Activated naive CD4-positive, alpha-beta T cell treated with anti-CD3 and anti-CD28 coated beads, Interleukin-2, amount 50 U/mL, for 72 hours (primary cell): ENCODE measurements around the gene ASH1L. TPM values are rescaled to one million over a fixed set of nuclear protein-coding genes. Genes with fewer than 3 reads are reported as not detected.
"Not testable (repeated sequence)": the region's sequence is repeated elsewhere in the genome, so short reads cannot be mapped to it uniquely, and the experiment has no call there.

Source experiments
- ATAC-seq, 2 donors: fragments of 150-1000 bp; cut with Tn5 transposase; 2 replicates each; pipeline ENCODE4 v1.10.0; 2021; ENCODE audit warnings: mild to moderate bottlenecking in 2 of 2, moderate library complexity in 2 of 2
- DNase-seq, 2 donors: peaks; one replicate each; pipeline ENCODE4 v3.0.0; 2021 to 2022; ENCODE audit warnings: low spot score in 2 of 2
- H3K27ac Mint-ChIP-seq, 2 donors: one replicate each; pipeline ENCODE4 v1.8.0; 2022; ENCODE audit warnings: mild to moderate bottlenecking in 2 of 2, mixed read lengths in 2 of 2
- H3K36me3 Mint-ChIP-seq, 2 donors: one replicate each; pipeline ENCODE4 v1.8.0; 2022; ENCODE audit warnings: mixed read lengths in 2 of 2
- H3K9me3 Mint-ChIP-seq, 2 donors: one replicate each; pipeline ENCODE4 v1.8.0; 2022; ENCODE audit warnings: mixed read lengths in 2 of 2
- total RNA-seq, 2 donors: library from RNA; stranded (reverse); gene quantifications; one replicate each; pipeline ENCODE4 v1.2.3, GENCODE V29; 2022

ASH1L gene, protein sequence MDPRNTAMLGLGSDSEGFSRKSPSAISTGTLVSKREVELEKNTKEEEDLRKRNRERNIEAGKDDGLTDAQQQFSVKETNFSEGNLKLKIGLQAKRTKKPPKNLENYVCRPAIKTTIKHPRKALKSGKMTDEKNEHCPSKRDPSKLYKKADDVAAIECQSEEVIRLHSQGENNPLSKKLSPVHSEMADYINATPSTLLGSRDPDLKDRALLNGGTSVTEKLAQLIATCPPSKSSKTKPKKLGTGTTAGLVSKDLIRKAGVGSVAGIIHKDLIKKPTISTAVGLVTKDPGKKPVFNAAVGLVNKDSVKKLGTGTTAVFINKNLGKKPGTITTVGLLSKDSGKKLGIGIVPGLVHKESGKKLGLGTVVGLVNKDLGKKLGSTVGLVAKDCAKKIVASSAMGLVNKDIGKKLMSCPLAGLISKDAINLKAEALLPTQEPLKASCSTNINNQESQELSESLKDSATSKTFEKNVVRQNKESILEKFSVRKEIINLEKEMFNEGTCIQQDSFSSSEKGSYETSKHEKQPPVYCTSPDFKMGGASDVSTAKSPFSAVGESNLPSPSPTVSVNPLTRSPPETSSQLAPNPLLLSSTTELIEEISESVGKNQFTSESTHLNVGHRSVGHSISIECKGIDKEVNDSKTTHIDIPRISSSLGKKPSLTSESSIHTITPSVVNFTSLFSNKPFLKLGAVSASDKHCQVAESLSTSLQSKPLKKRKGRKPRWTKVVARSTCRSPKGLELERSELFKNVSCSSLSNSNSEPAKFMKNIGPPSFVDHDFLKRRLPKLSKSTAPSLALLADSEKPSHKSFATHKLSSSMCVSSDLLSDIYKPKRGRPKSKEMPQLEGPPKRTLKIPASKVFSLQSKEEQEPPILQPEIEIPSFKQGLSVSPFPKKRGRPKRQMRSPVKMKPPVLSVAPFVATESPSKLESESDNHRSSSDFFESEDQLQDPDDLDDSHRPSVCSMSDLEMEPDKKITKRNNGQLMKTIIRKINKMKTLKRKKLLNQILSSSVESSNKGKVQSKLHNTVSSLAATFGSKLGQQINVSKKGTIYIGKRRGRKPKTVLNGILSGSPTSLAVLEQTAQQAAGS (N-terminal part only)
- total RNA-seq, result 10 to 100 TPM; 43.0 to 69.4 TPM

- peak; percentile 85 to 87 for ATAC-seq
- peak; percentile 89 to 94 for DNase-seq
- H3K27ac Mint-ChIP-seq, result peak within 1 kb of the TSS; percentile 96 to 97
- no peaks in the 10 kb centered on the region for H3K9me3 Mint-ChIP-seq
- H3K36me3 Mint-ChIP-seq, result peaks cover 12 to 18% of the 10 kb centered on the region in 2 donors
Observed at GRCh38 chr1:155562581-155563376, at the start of gene ASH1L. TSS of gene ASH1L (minus strand) at chr1:155562803. CDS start at chr1:155521519, 41,284 bp downstream.

DNA sequence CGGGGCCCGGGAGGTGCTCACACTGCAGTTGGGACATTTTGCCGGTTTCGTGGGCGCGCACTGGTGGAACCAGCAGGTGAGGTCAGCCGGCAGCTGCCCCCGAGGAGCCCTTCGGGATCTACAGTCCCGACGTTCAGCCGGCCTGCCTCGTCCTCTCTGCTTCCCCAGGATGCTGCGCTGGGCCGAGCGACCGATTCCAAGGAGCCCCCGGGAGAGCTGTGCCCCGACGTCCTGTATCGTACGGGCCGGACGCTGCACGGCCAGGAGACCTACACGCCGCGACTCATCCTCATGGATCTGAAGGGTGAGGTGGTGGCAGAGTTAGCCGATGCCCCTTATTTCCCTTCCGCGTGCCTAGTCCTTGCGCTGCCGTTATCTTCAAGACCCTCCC is 47.6 kb upstream of the ASH1L start:
- Mint-ChIP-seq H3K36me3 (peaks cover 15 to 18% of the 10 kb centered on the region in 2 donors), H3K27ac (peak overlapping the region in 1 of 2 donors; percentile 91)
- H3K9me3 Mint-ChIP-seq, ATAC-seq, DNase-seq: not testable (repeated sequence)

- DNase-seq, result peak; percentile 96 to 97
- H3K27ac Mint-ChIP-seq, result peak within 1 kb of the TSS; percentile 91 to 94
Observed at GRCh38 chr1:155609515-155610256, 47.1 kb upstream of the ASH1L start, which contains the start of gene MSTO1. TSS of gene MSTO1 (plus strand) at chr1:155610218. CDS start at chr1:155610249, 31 bp downstream.

GRCh38 chr1:155608888-155609225 is 46.3 kb upstream of the ASH1L start:
- ATAC-seq, result no peak
- no peak overlapping the region for H3K27ac Mint-ChIP-seq
- H3K9me3 Mint-ChIP-seq, result no peaks in the 10 kb centered on the region
- DNase-seq, result peak in 1 of 2 donors; percentile 43
- H3K36me3 Mint-ChIP-seq, result peaks cover 11 to 14% of the 10 kb centered on the region in 2 donors

More at GRCh38 chr1:155609515-155610256, 47.1 kb upstream of the ASH1L start, which contains the start of gene MSTO1:
- Mint-ChIP-seq H3K36me3 (peaks cover 14 to 16% of the 10 kb centered on the region in 2 donors), H3K9me3 (no peaks in the 10 kb centered on the region)
- ATAC-seq, result peak; percentile 97

DNA sequence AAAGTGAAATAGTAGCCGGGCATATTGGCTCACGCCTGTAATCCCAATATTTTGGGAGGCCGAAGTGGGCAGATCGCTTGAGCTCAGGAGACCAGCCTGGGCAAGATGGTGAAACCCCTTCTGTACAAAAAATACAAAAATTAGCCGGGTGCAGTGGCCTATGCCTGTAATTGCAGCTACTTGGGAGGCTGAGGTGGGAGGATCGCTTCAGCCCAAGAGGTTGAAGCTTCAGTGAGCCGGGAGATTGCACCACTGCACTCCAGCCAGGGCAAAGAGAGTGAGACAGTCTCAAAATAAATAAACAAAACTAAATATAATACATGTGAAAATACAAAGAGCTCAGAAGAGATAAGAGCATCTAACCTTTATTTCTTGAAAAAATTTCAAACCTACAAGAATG is 45.1 kb upstream of the ASH1L start:
- Mint-ChIP-seq H3K36me3 (peaks cover 7 to 9% of the 10 kb centered on the region in 2 donors), H3K9me3 (no peaks in the 10 kb centered on the region), H3K27ac (no peak overlapping the region)
- ATAC-seq (no peak), DNase-seq (peak in 1 of 2 donors; percentile 41)

DNA sequence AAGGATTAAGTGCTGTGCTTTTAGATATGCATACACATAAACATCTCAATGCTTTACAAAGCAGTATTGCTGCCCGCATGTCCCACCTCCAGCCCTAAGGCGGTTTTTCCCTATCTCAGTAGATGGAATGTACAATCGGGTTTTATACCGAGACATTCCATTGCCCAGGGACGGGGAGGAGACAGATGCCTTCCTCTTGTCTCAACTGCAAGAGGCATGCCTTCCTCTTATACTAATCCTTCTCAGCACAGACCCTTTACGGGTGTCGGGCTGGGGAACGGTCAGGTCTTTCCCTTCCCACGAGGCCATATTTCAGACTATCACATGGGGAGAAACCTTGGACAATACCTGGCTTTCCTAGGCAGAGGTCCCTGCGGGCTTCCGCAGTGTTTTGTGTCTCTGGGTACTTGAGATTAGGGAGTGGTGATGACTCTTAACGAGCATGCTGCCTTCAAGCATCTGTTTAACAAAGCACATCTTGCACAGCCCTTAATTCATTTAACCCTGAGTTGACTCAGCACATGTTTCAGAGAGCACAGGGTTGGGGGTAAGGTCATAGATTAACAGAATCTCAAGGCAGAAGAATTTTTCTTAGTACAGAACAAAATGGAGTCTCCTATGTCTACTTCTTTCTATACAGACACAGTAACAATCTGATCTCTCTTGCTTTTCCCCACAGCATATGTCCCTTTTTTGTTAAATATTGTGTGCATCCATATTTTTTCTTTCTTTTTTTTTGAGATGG is 37.4 kb upstream of the ASH1L start:
- not testable (repeated sequence) for H3K9me3 Mint-ChIP-seq, H3K27ac Mint-ChIP-seq, H3K36me3 Mint-ChIP-seq, DNase-seq, ATAC-seq

- ATAC-seq (peak; percentile 54 to 78), DNase-seq (no peak)
- Mint-ChIP-seq H3K9me3 (no peaks in the 10 kb centered on the region), H3K27ac (peak overlapping the region; percentile 82 to 84), H3K36me3 (no peaks in the 10 kb centered on the region)
Observed at GRCh38 chr1:155598842-155599331, 36.3 kb upstream of the ASH1L start.

GRCh38 chr1:155596864-155597263 is 34.3 kb upstream of the ASH1L start:
- Mint-ChIP-seq H3K27ac (no peak overlapping the region), H3K9me3 (no peaks in the 10 kb centered on the region), H3K36me3 (no peaks in the 10 kb centered on the region)
- no peak for ATAC-seq
- DNase-seq, result no peak

GRCh38 chr1:155595877-155596474 is 33.4 kb upstream of the ASH1L start:
- not testable (repeated sequence) for DNase-seq, H3K36me3 Mint-ChIP-seq, H3K27ac Mint-ChIP-seq, ATAC-seq, H3K9me3 Mint-ChIP-seq

GRCh38 chr1:155591770-155592169 is 29.2 kb upstream of the ASH1L start:
- peak; percentile 64 to 70 for ATAC-seq
- no peaks in the 10 kb centered on the region for H3K9me3 Mint-ChIP-seq
- H3K27ac Mint-ChIP-seq, result peak overlapping the region in 1 of 2 donors; percentile 84
- DNase-seq, result no peak
- no peaks in the 10 kb centered on the region for H3K36me3 Mint-ChIP-seq

GRCh38 chr1:155590516-155591247 is 28.1 kb upstream of the ASH1L start:
- ATAC-seq, DNase-seq, H3K9me3 Mint-ChIP-seq, H3K27ac Mint-ChIP-seq, H3K36me3 Mint-ChIP-seq: not testable (repeated sequence)

DNA sequence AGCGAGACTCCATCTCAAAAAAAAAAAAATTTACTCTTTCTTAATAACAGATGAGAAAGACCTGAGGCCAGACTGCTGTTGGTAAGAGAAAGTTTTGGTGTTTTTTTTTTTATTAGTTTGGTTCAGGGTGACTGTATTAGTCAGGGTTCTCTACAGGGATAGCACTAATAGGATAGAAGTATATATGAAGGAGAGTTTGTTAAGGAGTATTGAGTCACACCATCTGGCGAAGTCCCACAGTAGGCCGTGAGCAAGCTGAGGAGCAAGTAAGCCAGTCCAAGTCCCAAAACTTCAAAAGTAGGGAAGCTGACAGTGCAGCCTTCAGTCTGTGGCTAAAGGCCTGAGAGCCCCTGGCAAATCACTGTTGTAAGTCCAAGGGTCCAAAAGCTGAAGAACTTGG is 26.7 kb upstream of the ASH1L start:
- not testable (repeated sequence) for DNase-seq, ATAC-seq, H3K27ac Mint-ChIP-seq, H3K9me3 Mint-ChIP-seq, H3K36me3 Mint-ChIP-seq

DNA sequence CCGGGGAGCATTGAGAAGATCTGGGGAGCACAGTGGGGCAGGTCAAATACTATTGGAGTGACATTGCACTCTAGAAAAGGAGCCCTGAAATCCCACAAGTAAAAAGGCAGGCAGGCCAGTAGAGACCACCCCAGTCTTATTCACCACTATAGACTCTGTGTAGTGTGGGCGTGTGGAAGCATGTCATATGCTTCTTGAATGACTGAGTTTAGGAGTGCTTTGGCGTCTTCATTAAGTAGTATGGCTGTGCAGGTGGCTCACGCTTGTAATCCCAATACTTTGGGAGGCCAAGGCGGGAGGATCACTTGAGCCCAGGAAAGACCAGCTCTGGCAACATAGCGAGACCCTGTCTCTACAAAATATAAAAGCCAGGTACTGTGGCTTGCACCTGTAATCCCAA is 21.2 kb upstream of the ASH1L start:
- not testable (repeated sequence) for H3K9me3 Mint-ChIP-seq, DNase-seq, H3K36me3 Mint-ChIP-seq, ATAC-seq
- peak overlapping the region in 1 of 2 donors; percentile 50 for H3K27ac Mint-ChIP-seq

DNA sequence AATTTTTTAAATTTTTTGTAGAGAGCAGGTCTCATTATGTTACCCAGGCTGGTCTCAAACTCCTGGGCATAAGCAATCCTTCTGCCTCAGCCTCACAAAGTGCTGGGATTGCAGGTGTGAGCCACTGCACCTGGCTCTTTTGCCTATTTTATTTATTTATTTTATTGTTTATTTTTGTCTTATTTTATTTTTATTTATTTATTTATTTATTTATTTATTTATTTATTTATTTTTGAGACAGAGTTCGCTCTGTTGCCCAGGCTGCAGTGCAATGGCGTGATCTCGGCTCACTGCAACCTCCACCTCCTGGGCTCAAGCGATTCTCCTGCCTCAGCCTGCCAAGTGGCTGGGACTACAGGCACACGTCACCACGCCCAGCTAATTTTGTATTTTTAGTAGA is 13.0 kb upstream of the ASH1L start:
- H3K27ac Mint-ChIP-seq, DNase-seq, H3K9me3 Mint-ChIP-seq, H3K36me3 Mint-ChIP-seq, ATAC-seq: not testable (repeated sequence)
